GM19240 (cell line): ENCODE results near the gene LEFTY2.
"Not testable (repeated sequence)": the region's sequence is repeated elsewhere in the genome, so short reads cannot be mapped to it uniquely, and the experiment has no call there.

Experiments
- DNase-seq: peaks from one replicate; pipeline ENCODE4 v3.0.0; 2011; ENCODE audit warnings: low spot score; ENCODE audit not compliant: insufficient read length

Gene LEFTY2

DNA sequence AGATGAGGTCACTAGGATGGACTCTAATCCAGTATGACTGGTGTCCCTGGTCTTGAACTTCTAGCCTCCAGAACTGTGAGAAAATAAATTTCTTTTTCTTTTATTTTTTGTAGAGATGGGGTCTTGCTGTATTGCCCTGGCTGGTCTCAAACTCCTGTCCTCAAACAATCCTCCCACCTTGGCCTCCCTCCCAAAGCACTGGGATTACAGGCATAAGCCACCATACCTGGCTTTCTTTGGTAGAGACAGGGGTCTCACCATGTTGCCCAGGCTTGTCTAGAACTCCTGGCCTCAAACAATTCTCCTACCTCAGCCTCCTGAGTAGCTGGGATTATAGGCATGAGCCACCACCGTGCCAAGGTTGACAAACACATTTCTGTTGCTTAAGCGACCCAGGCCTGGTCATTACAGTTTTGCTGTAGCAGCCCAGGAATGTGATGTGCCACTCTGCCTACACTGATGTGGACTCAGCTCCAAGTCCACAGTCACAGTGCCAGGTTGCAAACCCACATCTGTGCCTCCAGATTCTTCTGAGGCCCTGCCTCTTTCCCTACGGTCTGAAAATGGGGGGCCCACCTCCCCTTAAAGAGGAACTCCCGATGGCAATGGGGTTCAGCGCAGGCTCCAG is 32.9 kb downstream of the LEFTY2 start:
- no peak for DNase-seq

DNA sequence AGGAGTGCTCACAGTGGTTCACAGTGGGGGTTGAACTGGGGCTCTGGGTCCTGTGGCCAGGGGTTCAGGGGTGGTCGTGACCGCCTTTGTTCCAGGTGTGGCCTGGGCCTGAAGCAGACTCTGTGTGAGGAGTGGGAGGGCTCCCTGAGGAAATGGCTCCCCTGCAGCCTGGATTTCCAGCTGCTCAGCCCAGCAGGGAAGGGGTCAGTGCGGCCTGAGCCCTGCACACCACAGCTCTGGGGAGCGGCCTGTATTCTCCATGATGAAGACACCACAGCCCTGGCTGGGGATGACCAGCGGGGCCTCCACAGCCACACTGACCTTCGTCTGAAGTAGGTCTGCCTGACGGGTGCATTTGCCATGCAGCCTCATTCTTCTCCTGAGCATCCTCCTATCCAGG is 33.7 kb downstream of the LEFTY2 start:
- DNase-seq, result no peak

DNA sequence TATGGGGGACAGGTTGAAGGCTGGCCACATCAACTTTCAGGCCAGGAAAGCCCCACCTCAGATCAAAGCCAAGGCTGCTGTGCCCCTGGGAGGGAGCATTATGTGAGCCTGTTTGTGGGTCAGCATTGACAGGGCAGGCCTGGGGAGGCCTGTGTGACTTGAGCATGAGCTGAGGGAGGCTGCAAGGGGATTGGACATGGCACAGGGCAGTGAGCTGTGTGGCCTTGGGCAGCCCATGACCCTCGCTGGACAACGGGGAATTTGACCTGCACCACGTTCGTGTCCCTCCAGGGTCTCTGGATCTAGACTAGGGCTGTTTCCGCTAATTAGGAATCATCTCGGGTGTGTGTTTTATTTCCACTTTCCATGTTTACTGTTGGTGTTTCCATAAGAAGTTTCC is 34.6 kb downstream of the LEFTY2 start:
- DNase-seq, result no peak

- no peak for DNase-seq
These were observed 37.4 kb downstream of the LEFTY2 start for GRCh38 chr1:225903623-225904022.

DNA sequence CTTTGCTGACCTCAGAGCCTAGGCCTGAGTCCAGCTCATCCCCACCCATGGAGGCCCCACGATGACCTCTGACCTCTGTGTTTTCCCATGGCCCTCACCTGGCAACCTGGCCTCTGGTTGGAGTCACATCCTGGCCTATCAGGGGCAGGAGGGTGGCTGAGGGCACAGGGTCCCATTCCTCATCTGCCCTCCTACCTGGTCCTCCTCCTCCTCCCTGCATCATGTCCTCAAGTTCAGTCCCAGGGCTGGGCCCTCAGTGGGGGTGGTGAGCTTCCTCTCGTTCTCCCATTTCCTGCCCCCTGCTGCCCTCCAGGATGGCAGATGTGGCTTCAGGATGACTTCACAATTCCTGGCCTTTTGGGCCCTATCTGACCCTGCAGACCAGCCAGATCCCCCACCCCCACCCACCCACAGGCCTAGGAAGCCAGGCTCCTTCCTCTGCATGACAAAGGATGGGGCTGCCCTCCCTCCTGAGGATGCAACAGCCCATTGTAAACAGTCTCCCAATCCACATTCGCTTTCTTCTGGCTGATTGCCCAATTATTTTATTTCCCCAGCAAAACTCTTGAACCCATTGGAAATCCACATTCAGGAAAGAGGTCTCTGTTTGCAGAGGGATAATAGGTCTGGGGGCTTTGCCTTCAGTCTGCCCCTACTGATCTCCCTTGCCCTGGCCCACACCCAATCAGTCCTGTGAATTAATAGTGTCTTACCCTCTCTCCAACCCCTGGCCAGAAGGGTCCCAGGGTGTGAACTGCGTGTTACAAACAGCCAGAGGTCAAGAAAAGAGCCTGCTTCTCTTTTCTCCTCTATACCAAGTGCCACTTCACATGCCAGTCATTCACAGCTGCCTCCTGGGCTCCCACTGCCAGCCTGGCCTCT is 41.7 kb downstream of the LEFTY2 start:
- DNase-seq, result no peak

DNA sequence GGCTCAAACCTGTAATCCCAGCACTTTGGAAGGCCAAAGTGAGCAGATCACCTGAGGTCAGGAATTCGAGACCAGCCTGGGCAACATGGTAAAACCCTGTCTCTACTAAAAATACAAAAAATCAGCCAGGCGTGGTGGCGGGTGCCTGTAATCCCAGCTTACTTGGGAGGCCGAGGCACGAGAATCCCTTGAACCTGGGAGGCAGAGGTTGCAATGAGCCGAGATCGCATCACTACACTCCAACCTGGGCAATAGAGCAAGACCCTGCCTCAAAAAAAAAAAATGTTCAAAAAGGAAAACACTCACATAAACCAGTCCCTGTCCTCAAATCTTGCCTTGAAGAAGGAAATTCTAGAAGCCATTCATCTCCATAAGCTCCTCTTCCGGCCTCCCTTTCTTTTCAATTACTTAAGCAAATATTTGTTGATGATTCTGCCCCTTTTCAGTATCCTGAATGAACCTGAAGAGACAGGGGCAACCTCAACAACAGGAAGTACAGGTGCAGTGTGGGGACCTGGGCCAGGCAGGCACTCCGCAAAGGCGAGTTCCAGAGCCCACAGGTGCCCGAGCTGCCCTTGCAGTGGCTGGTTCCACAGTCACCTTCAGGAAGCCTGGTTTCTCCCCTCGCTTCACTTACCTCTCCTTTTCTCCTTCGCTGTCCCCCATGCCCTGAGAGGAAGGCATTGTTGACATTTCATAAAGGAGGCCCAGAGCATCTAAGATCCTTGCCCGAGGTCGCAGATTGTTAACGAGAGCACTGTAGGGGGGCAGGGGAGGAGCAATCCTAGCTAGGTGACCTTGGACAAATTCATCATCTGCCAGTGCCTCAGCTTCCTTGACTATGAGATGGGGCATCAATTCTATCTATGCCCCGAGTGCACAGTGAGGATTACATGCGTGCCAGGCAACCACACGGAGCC is 43.2 kb downstream of the LEFTY2 start:
- DNase-seq, result no peak

DNA sequence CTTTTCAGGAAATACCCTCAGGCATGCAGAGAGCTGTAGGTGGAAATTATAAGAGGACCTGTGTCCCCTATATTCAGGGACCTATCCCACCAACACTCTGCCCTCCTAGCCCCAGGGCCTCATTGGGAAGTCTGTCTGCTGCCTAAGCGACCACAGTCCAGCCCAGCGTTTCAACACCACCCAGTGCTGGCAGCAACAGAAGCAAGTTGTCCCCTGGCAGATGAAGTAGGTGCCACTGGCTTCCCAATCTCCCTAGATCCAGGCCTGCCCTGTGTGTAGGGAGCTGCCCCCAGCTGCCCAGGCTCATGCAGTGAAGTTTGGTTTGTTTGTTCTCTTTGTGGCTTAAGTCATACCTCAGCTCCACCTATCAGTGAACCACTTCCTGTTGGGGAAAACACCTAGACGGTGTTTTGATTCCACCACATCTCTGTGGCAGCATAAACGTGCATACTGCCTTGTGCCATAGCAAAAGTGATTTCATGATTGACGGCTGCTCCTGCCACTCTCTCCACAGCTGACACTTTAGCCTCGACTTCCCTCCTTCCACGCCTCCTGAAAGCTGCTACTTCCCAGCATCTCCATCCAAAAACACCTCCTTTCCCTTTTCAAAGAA is 44.0 kb downstream of the LEFTY2 start:
- peak; percentile 91 for DNase-seq

- DNase-seq, result no peak
These were observed 44.5 kb downstream of the LEFTY2 start for GRCh38 chr1:225896494-225896893.

- no peak for DNase-seq
These were observed 48.7 kb downstream of the LEFTY2 start for GRCh38 chr1:225892307-225892706.

DNA sequence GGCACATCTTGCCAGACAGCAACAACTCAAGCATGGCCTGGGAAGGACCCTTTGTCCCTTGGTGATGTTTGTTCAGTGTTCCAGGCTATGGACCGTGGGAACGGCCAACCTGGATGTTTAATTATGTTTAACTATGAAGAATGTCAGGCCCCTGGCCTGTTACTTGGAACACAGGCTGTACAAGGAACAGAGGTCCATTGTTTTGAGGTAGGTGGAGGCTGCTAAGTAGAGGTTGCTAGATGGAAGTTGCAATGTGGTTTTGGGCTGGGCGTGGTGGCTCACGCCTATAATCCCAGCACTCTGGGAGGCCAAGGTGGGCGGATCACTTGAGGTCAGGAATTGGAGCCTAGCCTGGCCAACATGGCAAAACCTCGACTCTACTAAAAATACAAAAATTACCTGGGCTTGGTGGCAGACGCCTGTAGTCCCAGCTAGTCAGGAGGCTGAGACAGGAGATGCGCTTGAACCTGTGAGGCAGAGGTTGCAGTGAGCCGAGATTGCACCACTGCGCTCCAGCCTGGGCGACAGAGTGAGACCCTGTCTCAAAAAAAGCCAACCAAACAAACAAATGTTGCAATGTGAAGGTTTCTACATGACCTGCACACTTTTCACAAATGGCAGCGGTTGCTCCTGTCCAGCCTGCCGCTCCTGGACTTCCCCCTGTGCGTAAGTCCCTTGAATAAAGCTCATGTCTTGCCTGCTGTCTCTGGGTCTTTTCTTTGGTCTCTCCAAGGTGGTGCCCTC is 49.6 kb downstream of the LEFTY2 start:
- no peak for DNase-seq

GRCh38 chr1:225890346-225891228 is 50.4 kb downstream of the LEFTY2 start:
- no peak for DNase-seq

DNA sequence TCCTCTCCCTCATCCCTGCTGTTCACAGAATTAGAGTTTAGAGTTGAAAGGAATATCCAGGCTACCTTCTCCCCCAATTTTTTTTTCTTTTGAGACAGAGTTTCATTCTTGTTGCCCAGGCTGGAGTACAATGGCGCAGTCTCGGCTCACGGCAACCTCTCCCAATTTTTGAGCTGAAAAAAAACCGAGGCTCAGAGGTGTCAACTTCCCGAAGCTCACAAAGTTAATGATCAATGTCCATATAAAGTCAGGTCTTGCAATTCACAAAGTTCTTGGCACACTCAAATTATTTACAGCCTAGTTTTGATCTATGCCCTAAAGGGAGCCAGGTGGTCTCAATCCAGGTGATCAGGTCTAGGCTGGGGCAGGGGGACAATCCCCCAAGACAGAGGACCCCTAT is 51.3 kb downstream of the LEFTY2 start:
- DNase-seq, result no peak

DNA sequence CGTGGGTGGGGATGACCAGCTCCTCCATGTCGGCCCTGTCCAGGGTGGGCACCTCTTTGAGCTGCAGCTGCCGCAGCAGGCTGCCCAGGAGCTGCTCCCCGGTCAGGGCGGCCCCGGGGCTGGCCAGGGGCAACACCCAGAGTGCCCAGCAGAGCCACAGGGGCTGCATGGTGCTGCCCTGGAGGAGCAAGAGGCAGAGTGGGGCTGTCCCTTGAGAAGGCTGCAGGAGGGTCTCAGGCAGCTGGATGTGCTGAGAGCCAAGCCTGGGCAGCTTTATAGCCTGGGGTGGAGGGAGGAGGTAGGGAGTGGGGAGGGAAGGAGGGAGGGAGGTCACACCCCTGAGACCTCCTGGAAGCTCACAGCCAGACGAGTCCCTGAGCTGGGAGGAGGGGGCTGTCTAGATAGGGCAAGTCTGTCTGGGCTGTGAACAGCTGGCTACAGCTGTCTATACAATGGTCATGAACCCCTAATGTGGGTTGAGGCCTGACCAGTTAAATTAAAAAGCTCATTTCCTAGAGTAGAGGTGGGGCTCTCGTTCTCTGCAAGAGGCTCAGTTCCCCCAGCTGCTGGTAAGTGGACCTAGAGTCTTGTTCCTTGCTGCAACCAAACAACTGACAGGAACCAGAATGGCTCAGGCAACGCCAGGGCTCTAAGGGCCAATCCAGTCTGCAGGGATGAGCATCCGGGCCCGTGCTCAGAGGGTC is 52.0 kb downstream of the LEFTY2 start, which contains the start of gene LEFTY1:
TSS of gene LEFTY1 (minus strand) at position 249 of the 704 bp plus-strand sequence. CDS start at position 169, 80 bp downstream.
- no peak for DNase-seq

- no peak for DNase-seq
These were observed 52.6 kb downstream of the LEFTY2 start for GRCh38 chr1:225888289-225888897.

GRCh38 chr1:225887554-225888288 is 53.3 kb downstream of the LEFTY2 start:
- DNase-seq, result not testable (repeated sequence)

DNA sequence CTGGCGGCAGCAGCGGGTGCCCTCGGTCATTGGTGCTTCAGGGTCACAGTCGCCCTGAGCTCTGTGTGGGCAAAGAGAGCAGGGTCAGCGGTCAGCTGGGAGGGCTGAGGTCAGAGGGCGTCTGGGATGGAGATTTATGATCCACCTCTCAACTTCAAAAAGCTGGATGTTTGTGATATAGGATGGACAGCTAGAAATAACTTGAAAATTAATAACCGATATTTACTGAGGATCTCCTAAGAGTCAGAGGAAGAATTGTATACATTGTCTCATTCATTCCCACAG is 54.0 kb downstream of the LEFTY2 start:
- DNase-seq, result no peak
